A549 (cell line): Measurements from ENCODE around the gene CISH. TPM values are rescaled to one million over a fixed set of nuclear protein-coding genes. Genes with fewer than 3 reads are reported as not detected.

Experiments used
- ATAC-seq, 2 experiments: fragments of 200-7000 bp in 1 of 2; fragments of >200 bp in 1 of 2; cut with Nextera tagmentation in 1 of 2; cut with Tn5 transposase in 1 of 2; 3 replicates each; pipeline versions ENCODE4 v1.8.0 to v1.9.1; 2018 to 2020; ENCODE audit warnings: mild to moderate bottlenecking in 1 of 2, moderate library complexity in 1 of 2
- CTCF ChIA-PET: fragments of 300-600 bp; sonication (Branson Sonifier 250); formaldehyde crosslinking; extraction: SDS; loops from one replicate; lab custom pipeline; 2021; ENCODE audit warnings: antibody characterized with exemption, inconsistent platforms; lab: Yijun Ruan, JAX
- POLR2A ChIA-PET: fragments of 350-600 bp; formaldehyde crosslinking; extraction: SDS; loops from one replicate; lab custom pipeline; 2021; ENCODE audit warnings: antibody characterized with exemption, inconsistent platforms; lab: Yijun Ruan, JAX
- DNase-seq, 2 experiments: peaks; one replicate each; pipeline versions ENCODE4 v3.0.0 to v3.0.0-alpha.2; 2011 to 2016; ENCODE audit warnings: low read depth in 1 of 2, low spot score in 1 of 2
- FAIRE-seq: peaks from 2 replicates; lab custom pipeline; 2011; peaks lifted over from hg19 to GRCh38; lab: Jason Lieb, UNC
- H3K27ac ChIP-seq, 2 experiments: fragments of >200 bp; sonication (Bioruptor Twin); formaldehyde crosslinking; 3 replicates each; pipeline ENCODE4 v1.5.1; 2016 to 2017
- H3K4me1 ChIP-seq: fragments of >200 bp; sonication (Bioruptor Twin); formaldehyde crosslinking; 3 replicates; pipeline ENCODE4 v1.6.1; 2016
- H3K4me2 ChIP-seq: fragments of >200 bp; sonication (Bioruptor Twin); formaldehyde crosslinking; 3 replicates; pipeline ENCODE4 v1.6.1; 2016
- H3K4me3 ChIP-seq: fragments of >200 bp; sonication (Bioruptor Twin); formaldehyde crosslinking; 3 replicates; pipeline ENCODE4 v1.5.1; 2016
- H3K9me3 ChIP-seq: fragments of >200 bp; sonication (Bioruptor Twin); formaldehyde crosslinking; 3 replicates; pipeline ENCODE4 v1.6.1; 2016
- ATOH8 ChIP-seq: fragments of 250-450 bp; sonication (Bioruptor Pico); IDR thresholded peaks from 2 replicates; pipeline ENCODE4 v1.5.0; 2020; ENCODE audit warnings: low read depth, mild to moderate bottlenecking, moderate library complexity
- E2F6 ChIP-seq: IDR thresholded peaks from 2 replicates; pipeline ENCODE4 v1.6.1; 2012; ENCODE audit warnings: low read depth, borderline replicate concordance
- EHF ChIP-seq: fragments of 250-450 bp; sonication (Bioruptor Pico); IDR thresholded peaks from 2 replicates; pipeline ENCODE4 v1.5.0; 2020; ENCODE audit warnings: mild to moderate bottlenecking
- EP300 ChIP-seq, 2 experiments: fragments of >200 bp; sonication (Bioruptor Twin); formaldehyde crosslinking; IDR thresholded peaks; 2 replicates in 1 of 2; 3 replicates in 1 of 2; pipeline ENCODE4 v1.6.1; 2016 to 2017
- ESRRA ChIP-seq: fragments of 150-350 bp; IDR thresholded peaks from 2 replicates; pipeline ENCODE4 v1.6.1; 2014; ENCODE audit warnings: mild to moderate bottlenecking, low read length, borderline replicate concordance
- FOSB ChIP-seq: fragments of 250-450 bp; sonication (Bioruptor Pico); IDR thresholded peaks from 2 replicates; pipeline ENCODE4 v1.5.0; 2020; ENCODE audit warnings: mild to moderate bottlenecking, moderate library complexity
- FOSL2 ChIP-seq, 2 experiments: fragments of 450-650 bp in 1 of 2; fragments of >200 bp in 1 of 2; sonication (Bioruptor Twin) in 1 of 2; formaldehyde crosslinking; IDR thresholded peaks; 2 replicates each; pipeline versions ENCODE4 v1.5.0 to v1.6.1; 2016 to 2020; ENCODE audit warnings: mild to moderate bottlenecking in 1 of 2, moderate library complexity in 1 of 2
- FOXS1 ChIP-seq: fragments of 250-450 bp; sonication (Bioruptor Pico); IDR thresholded peaks from 2 replicates; pipeline ENCODE4 v1.5.0; 2020; ENCODE audit warnings: mild to moderate bottlenecking, moderate library complexity
- HES2 ChIP-seq: fragments of >200 bp; sonication (Bioruptor Twin); formaldehyde crosslinking; IDR thresholded peaks from 2 replicates; pipeline ENCODE4 v1.6.1; 2016
- HEYL ChIP-seq: fragments of 250-450 bp; sonication (Bioruptor Pico); IDR thresholded peaks from 2 replicates; pipeline ENCODE4 v1.8.0; 2021; ENCODE audit warnings: mild to moderate bottlenecking, moderate library complexity
- HOXA7 ChIP-seq: fragments of 250-450 bp; sonication (Bioruptor Pico); IDR thresholded peaks from 2 replicates; pipeline ENCODE4 v1.5.0; 2020; ENCODE audit warnings: mild to moderate bottlenecking, moderate library complexity
- HOXB13 ChIP-seq: fragments of 250-450 bp; sonication (Bioruptor Pico); IDR thresholded peaks from 2 replicates; pipeline ENCODE4 v1.5.0; 2020; ENCODE audit warnings: low read depth, mild to moderate bottlenecking, moderate library complexity
- MAX ChIP-seq: IDR thresholded peaks from 2 replicates; pipeline ENCODE4 v1.6.1; 2012
- MYC ChIP-seq: IDR thresholded peaks from 2 replicates; pipeline ENCODE4 v1.6.1; 2012; ENCODE audit warnings: mild to moderate bottlenecking, inconsistent platforms, low read length, improper control_type of control experiment, borderline replicate concordance
- NFE2L2 ChIP-seq: fragments of 150-350 bp; conservative IDR thresholded peaks from 2 replicates; pipeline ENCODE4 v1.6.1; 2014; ENCODE audit warnings: low read length
- PBX3 ChIP-seq: IDR thresholded peaks from 2 replicates; pipeline ENCODE4 v1.6.1; 2012
- POLR2AphosphoS2 ChIP-seq: conservative IDR thresholded peaks from 2 replicates; pipeline ENCODE4 v1.6.1; 2012; ENCODE audit warnings: low read length, improper control_type of control experiment, inconsistent platforms
- RAD21 ChIP-seq, 2 experiments: fragments of >200 bp in 1 of 2; sonication (Bioruptor Twin) in 1 of 2; formaldehyde crosslinking in 1 of 2; IDR thresholded peaks in 1 of 2; conservative IDR thresholded peaks in 1 of 2; 2 replicates in 1 of 2; 3 replicates in 1 of 2; pipeline ENCODE4 v1.6.1; 2012 to 2018; ENCODE audit warnings: inconsistent platforms in 1 of 2
- RCOR1 ChIP-seq: fragments of 150-350 bp; IDR thresholded peaks from 2 replicates; pipeline ENCODE4 v1.6.1; 2014; ENCODE audit warnings: antibody characterized with exemption, low read length, low read depth
- RFX5 ChIP-seq: fragments of 450-650 bp; IDR thresholded peaks from 2 replicates; pipeline ENCODE4 v1.7.1; 2014; ENCODE audit warnings: antibody characterized with exemption, mild to moderate bottlenecking, moderate library complexity
- RNF2 ChIP-seq: fragments of 200-600 bp; sonication (generic); IDR thresholded peaks from 2 replicates; pipeline ENCODE4 v1.6.1; 2016; ENCODE audit warnings: low read depth, mild to moderate bottlenecking, antibody characterized with exemption, moderate library complexity, borderline replicate concordance
- TP53 ChIP-seq: fragments of 250-450 bp; sonication (Bioruptor Pico); IDR thresholded peaks from 2 replicates; pipeline ENCODE4 v1.5.0; 2021; ENCODE audit warnings: mild to moderate bottlenecking, moderate library complexity
- ZNF302 ChIP-seq: fragments of 250-450 bp; sonication (Bioruptor Pico); IDR thresholded peaks from 2 replicates; pipeline ENCODE4 v1.9.0; 2021; ENCODE audit warnings: inconsistent platforms, mild to moderate bottlenecking, moderate library complexity
- WGBS: methylation state at CpG from one replicate; pipeline ENCODE4 v1.1.6; 2017; ENCODE audit errors: missing lambda C conversion rate; 5-methylcytosine and 5-hydroxymethylcytosine counted together
- polyA plus RNA-seq, 4 experiments: library from polyadenylated mRNA; depleted of rRNA in 3 of 4; stranded (reverse); fragments of >200 nt; fragmentation: RNase III in 1 of 4; extraction: RNeasy Plus Mini Kit Qiagen cat#74134 plus additional on column Dnase treatment in 1 of 4; gene quantifications; 2 replicates in 3 of 4; 3 replicates in 1 of 4; pipeline ENCODE4 v1.2.3, GENCODE V29; 2011 to 2017

CISH gene
- polyA plus RNA-seq, 2 of the 4 experiments (the other 2 are of a cell fraction), result 0.43 to 0.68 TPM

GRCh38 chr3:50557915-50558314 is 53.7 kb downstream of the CISH start:
- no peak for DNase-seq
- Histone ChIP-seq H3K4me3 (no peak overlapping the region), H3K4me2 (no peak overlapping the region), H3K27ac (no peak overlapping the region), H3K4me1 (no peaks in the 10 kb centered on the region), H3K9me3 (no peaks in the 10 kb centered on the region)
- 51% methylated on average over 7 of the region's 7 CpGs for whole genome bisulfite sequencing
- FAIRE-seq, result no peak
- no peak for ATAC-seq
- ChIA-PET POLR2A (no interaction called here), CTCF (interaction anchor here (0.8 to 5.1 kb wide), 3 partner anchors 10 to 59 kb away, joined by 3 to 32 read pairs (median 3); partner anchors contain the start of gene MAPKAPK3)
- TF ChIP-seq MAX, result no peak
- no peak for TF ChIP-seq E2F6
- TF ChIP-seq ZNF302 (CRISPR knock-in tag), result no peak
- no peak for TF ChIP-seq TP53 (CRISPR knock-in tag)
- no peak for TF ChIP-seq EHF (CRISPR knock-in tag)
- no peak for TF ChIP-seq RAD21 (conservative IDR thresholded peaks at IDR 0.05 in 1 of 2, IDR thresholded peaks at IDR 0.05 in 1 of 2)
- no peak for TF ChIP-seq ESRRA
- no peak for TF ChIP-seq PBX3

- no peak overlapping the region for H3K4me3 ChIP-seq
- no peaks in the 10 kb centered on the region for H3K9me3 ChIP-seq
- TF ChIP-seq EP300 (IDR thresholded peaks at IDR 0.05) (no peak), MYC (no peak), ESRRA (no peak), HOXB13 (CRISPR knock-in tag) (no peak), FOXS1 (no peak), HEYL (CRISPR knock-in tag) (no peak), RFX5 (no peak), ATOH8 (CRISPR knock-in tag) (no peak), FOSL2 (IDR thresholded peaks at IDR 0.05) (no peak), FOSL2 (CRISPR knock-in tag; IDR thresholded peaks at IDR 0.05) (no peak), NFE2L2 (no peak), FOSB (CRISPR knock-in tag) (no peak), HOXA7 (CRISPR knock-in tag) (no peak), RCOR1 (no peak), HES2 (no peak), RNF2 (no peak), POLR2AphosphoS2 (no peak)
- no peaks in the 10 kb centered on the region for H3K4me1 ChIP-seq
- DNase-seq (no peak), ATAC-seq (no peak), FAIRE-seq (no peak)
- POLR2A ChIA-PET, result no interaction called here
- no peak overlapping the region for H3K27ac ChIP-seq
- CTCF ChIA-PET, result interaction anchor here (0.8 to 5.1 kb wide), 5 partner anchors 9 to 200 kb away, joined by 3 to 32 read pairs (median 3); partner anchors contain the start of genes C3orf18 and MAPKAPK3
- no peak overlapping the region for H3K4me2 ChIP-seq
- 48% methylated on average over 2 of the region's 8 CpGs for WGBS
Measured at GRCh38 chr3:50557106-50557505, 54.5 kb downstream of the CISH start.

Other genes with a start within 250 kb of the CISH start
- gene CACNA2D2, start 108.1 kb downstream of the CISH start, polyA plus RNA-seq (2011; rRNA removed), result 0.21 and 0.22 TPM in 2 replicates
- gene CACNA2D2, start 108.1 kb downstream of the CISH start, polyA plus RNA-seq (2017; fragmentation: RNase III; extraction: RNeasy Plus Mini Kit Qiagen cat#74134 plus additional on column Dnase treatment), result 0.41 to 0.75 TPM (median 0.55 TPM) in 3 replicates
- 3.4 and 5.0 TPM in 2 replicates for gene C3orf18, start 44.0 kb downstream of the CISH start, polyA plus RNA-seq (2011; rRNA removed)
- 3.9 to 5.9 TPM (median 5.4 TPM) in 3 replicates for gene C3orf18, start 44.0 kb downstream of the CISH start, polyA plus RNA-seq (2017; fragmentation: RNase III; extraction: RNeasy Plus Mini Kit Qiagen cat#74134 plus additional on column Dnase treatment)
- 4.7 and 5.1 TPM in 2 replicates for gene HEMK1, start 42.3 kb downstream of the CISH start, polyA plus RNA-seq (2011; rRNA removed)
- 4.3 to 5.4 TPM (median 4.3 TPM) in 3 replicates for gene HEMK1, start 42.3 kb downstream of the CISH start, polyA plus RNA-seq (2017; fragmentation: RNase III; extraction: RNeasy Plus Mini Kit Qiagen cat#74134 plus additional on column Dnase treatment)
- 16.5 and 22.8 TPM in 2 replicates for gene MAPKAPK3, start 5.4 kb upstream of the CISH start, polyA plus RNA-seq (2011; rRNA removed)
- 14.1 to 16.0 TPM (median 14.6 TPM) in 3 replicates for gene MAPKAPK3, start 5.4 kb upstream of the CISH start, polyA plus RNA-seq (2017; fragmentation: RNase III; extraction: RNeasy Plus Mini Kit Qiagen cat#74134 plus additional on column Dnase treatment)
- gene DOCK3, start 63.2 kb upstream of the CISH start, polyA plus RNA-seq (2011; rRNA removed), result 0.40 and 0.60 TPM in 2 replicates
- gene DOCK3, start 63.2 kb upstream of the CISH start, polyA plus RNA-seq (2017; fragmentation: RNase III; extraction: RNeasy Plus Mini Kit Qiagen cat#74134 plus additional on column Dnase treatment), result 0.46 to 0.54 TPM (median 0.50 TPM) in 3 replicates